SK-N-SH (cell line): ENCODE measurements around the gene AUTS2.

ENCODE experiments used
- EZH2phosphoT487 ChIP-seq: fragments of 200-600 bp; sonication (generic); IDR thresholded peaks from 2 replicates; pipeline ENCODE4 v1.6.1; 2017; ENCODE audit warnings: low read depth, mixed run types, mild to moderate bottlenecking, antibody characterized with exemption, moderate library complexity, borderline replicate concordance
- JUND ChIP-seq: IDR thresholded peaks from 2 replicates; pipeline ENCODE4 v1.4.0; 2012
- MEF2A ChIP-seq: IDR thresholded peaks from 2 replicates; pipeline ENCODE4 v1.4.0; 2012; ENCODE audit warnings: low read depth, borderline replicate concordance
- POLR2AphosphoS5 ChIP-seq: IDR thresholded peaks from 2 replicates; pipeline ENCODE4 v1.6.1; 2012; ENCODE audit warnings: low read depth, low read length
- RAD21 ChIP-seq: IDR thresholded peaks from 2 replicates; pipeline ENCODE4 v1.6.1; 2012; ENCODE audit warnings: mild to moderate bottlenecking, low read length
- RCOR1 ChIP-seq: fragments of 150-350 bp; IDR thresholded peaks from 2 replicates; pipeline ENCODE4 v1.6.1; 2017; ENCODE audit warnings: antibody characterized with exemption, low read length
- REST ChIP-seq: IDR thresholded peaks from 2 replicates; pipeline ENCODE4 v1.6.1; 2012; ENCODE audit warnings: mild to moderate bottlenecking, low read depth, low read length, moderate library complexity
- RFX5 ChIP-seq: IDR thresholded peaks from 2 replicates; pipeline ENCODE4 v1.6.1; 2012; ENCODE audit warnings: mild to moderate bottlenecking, improper control_type of control experiment, low read length
- SMC3 ChIP-seq: IDR thresholded peaks from 2 replicates; pipeline ENCODE4 v1.6.1; 2012; ENCODE audit warnings: low read depth, low read length, improper control_type of control experiment
- TAF1 ChIP-seq: IDR thresholded peaks from 2 replicates; pipeline ENCODE4 v1.6.1; 2012; ENCODE audit warnings: low read depth, mild to moderate bottlenecking, low read length, moderate library complexity, borderline replicate concordance
- TEAD4 ChIP-seq: IDR thresholded peaks from 2 replicates; pipeline ENCODE4 v1.4.0; 2012; ENCODE audit warnings: mild to moderate bottlenecking, borderline replicate concordance; ENCODE audit not compliant: insufficient read depth
- TF ChIP-seq, protein P1 (sequence below): fragments of 200-600 bp; sonication (generic); IDR thresholded peaks from 2 replicates; pipeline ENCODE4 v1.6.1; 2017; ENCODE audit warnings: antibody characterized with exemption, mild to moderate bottlenecking, moderate library complexity
- TF ChIP-seq, protein P2 (sequence below): fragments of 150-350 bp; IDR thresholded peaks from 2 replicates; pipeline ENCODE4 v1.6.1; 2016; ENCODE audit warnings: mild to moderate bottlenecking, low read depth, low read length

DNA sequence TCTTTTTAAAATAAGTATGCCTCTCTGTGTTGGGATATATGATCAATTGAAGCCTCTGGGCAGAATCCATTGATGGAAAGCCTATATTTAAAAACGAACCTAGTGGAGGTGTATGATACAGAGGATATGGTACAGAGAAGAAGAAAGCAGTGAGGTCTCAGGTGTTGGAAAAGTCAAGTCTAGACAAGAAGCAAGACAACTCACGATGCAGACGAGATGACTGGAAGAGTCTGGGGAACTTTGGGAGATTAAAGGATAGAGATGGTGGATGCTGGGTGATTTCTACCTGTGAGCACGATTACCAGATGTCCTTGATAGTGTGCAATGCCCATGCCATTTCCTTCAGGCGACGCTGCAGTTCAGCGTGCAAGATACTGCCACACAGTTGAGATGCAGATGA lies 1009.0 kb downstream of the AUTS2 start:
- TF ChIP-seq, protein P1, sequence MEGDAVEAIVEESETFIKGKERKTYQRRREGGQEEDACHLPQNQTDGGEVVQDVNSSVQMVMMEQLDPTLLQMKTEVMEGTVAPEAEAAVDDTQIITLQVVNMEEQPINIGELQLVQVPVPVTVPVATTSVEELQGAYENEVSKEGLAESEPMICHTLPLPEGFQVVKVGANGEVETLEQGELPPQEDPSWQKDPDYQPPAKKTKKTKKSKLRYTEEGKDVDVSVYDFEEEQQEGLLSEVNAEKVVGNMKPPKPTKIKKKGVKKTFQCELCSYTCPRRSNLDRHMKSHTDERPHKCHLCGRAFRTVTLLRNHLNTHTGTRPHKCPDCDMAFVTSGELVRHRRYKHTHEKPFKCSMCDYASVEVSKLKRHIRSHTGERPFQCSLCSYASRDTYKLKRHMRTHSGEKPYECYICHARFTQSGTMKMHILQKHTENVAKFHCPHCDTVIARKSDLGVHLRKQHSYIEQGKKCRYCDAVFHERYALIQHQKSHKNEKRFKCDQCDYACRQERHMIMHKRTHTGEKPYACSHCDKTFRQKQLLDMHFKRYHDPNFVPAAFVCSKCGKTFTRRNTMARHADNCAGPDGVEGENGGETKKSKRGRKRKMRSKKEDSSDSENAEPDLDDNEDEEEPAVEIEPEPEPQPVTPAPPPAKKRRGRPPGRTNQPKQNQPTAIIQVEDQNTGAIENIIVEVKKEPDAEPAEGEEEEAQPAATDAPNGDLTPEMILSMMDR = no peak
- TF ChIP-seq EZH2phosphoT487 (no peak), RFX5 (no peak), TAF1 (no peak), RAD21 (no peak), SMC3 (no peak), JUND (no peak), REST (no peak), MEF2A (no peak), TEAD4 (no peak), RCOR1 (no peak), POLR2AphosphoS5 (no peak)
- TF ChIP-seq, protein P2, sequence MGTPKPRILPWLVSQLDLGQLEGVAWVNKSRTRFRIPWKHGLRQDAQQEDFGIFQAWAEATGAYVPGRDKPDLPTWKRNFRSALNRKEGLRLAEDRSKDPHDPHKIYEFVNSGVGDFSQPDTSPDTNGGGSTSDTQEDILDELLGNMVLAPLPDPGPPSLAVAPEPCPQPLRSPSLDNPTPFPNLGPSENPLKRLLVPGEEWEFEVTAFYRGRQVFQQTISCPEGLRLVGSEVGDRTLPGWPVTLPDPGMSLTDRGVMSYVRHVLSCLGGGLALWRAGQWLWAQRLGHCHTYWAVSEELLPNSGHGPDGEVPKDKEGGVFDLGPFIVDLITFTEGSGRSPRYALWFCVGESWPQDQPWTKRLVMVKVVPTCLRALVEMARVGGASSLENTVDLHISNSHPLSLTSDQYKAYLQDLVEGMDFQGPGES = no peak
